ENCODE data around the gene FCN1. TPM values are rescaled to one million over a fixed set of nuclear protein-coding genes. Genes with fewer than 3 reads are reported as not detected.

FCN1 gene
- total and polyA plus RNA-seq, 2 of the 8 experiments (the other 6 are each of a cell fraction or from before 2014, with no cell fraction given): not detected

- POLR2A ChIA-PET (ENCODE audit: partially characterized antibody): no interaction called here
- no peak for DNase-seq (ENCODE audit: low read depth in 1 of 2, low spot score in 2 of 2)
These were observed 30.4 kb upstream of the FCN1 start for GRCh38 chr9:134948149-134948548.

More at GRCh38 chr9:134948149-134948548, 30.4 kb upstream of the FCN1 start:
- no peak overlapping the region for H3K23ac ChIP-seq (ENCODE audit: insufficient read length)
- no peaks in the 10 kb centered on the region; a peak in 1 of 7 replicates for H3K27me3 ChIP-seq (replicated peaks in 1 of 4; ENCODE audit: control insufficient read depth in 3 of 4, extremely low read depth in 1 of 4, insufficient read depth in 3 of 4, low read length in 3 of 4)
- H3K27ac ChIP-seq (ENCODE audit: low read depth, low read length): no peak overlapping the region
- no peak overlapping the region for H2AFZ ChIP-seq (ENCODE audit: low read length)
- H2BK12ac ChIP-seq (ENCODE audit: low read depth, low read length): 0 out of 2 replicates have a peak overlapping the region, but pooled peaks have one; percentile 50
- no peak overlapping the region for H3K14ac ChIP-seq (ENCODE audit: insufficient read length)
- H3K36me3 ChIP-seq (ENCODE audit: control insufficient read depth in 2 of 4, insufficient read depth in 4 of 4, low read length in 3 of 4): no peaks in the 10 kb centered on the region
- no peak overlapping the region for H4K8ac ChIP-seq (ENCODE audit: extremely low read depth, insufficient read depth, low read length)
- 90% methylated on average over 11 of the region's 11 CpGs; no CpG with 5 or more reads in 1 of the 2 experiments for WGBS, 2 experiments (ENCODE audit: extremely low coverage in 1 of 2, insufficient coverage in 1 of 2, insufficient read length in 1 of 2, insufficient replicate concordance in 2 of 2, low coverage in 1 of 2, low lambda C conversion rate in 2 of 2, missing lambda C conversion rate in 1 of 2)
- no peaks in the 10 kb centered on the region for H3K79me1 ChIP-seq (ENCODE audit: low read depth, low read length)
- no peak overlapping the region for H2BK15ac ChIP-seq (ENCODE audit: low read length)
- no peak overlapping the region for H3K4ac ChIP-seq (replicated peaks; ENCODE audit: insufficient read length, low read depth, low read length)
- CTCF ChIA-PET (ENCODE audit: partially characterized antibody): interaction anchor here (0.7 to 1.6 kb wide), 4 partner anchors 11 to 209 kb away, joined by 3 to 4 read pairs (median 3); no protein-coding TSS in a partner anchor
- H2BK20ac ChIP-seq (ENCODE audit: low read length): no peak overlapping the region
- H3K18ac ChIP-seq (ENCODE audit: extremely low read depth, low read length): no peak overlapping the region
- H2AK5ac ChIP-seq (ENCODE audit: low read depth, low read length): no peak overlapping the region
- H3K4me2 ChIP-seq (ENCODE audit: insufficient read depth in 1 of 2, low read depth in 2 of 2, low read length in 2 of 2): no peak overlapping the region
- H4K5ac ChIP-seq (ENCODE audit: insufficient read length, low read depth, low read length): no peak overlapping the region
- no peak overlapping the region for H2BK120ac ChIP-seq (replicated peaks; ENCODE audit: low read depth, low read length)
- H3K23me2 ChIP-seq (ENCODE audit: low read depth, low read length): peaks cover 6% of the 10 kb centered on the region; the same call in 1 of the 2 replicates
- no peaks in the 10 kb centered on the region; a peak in 1 of 4 replicates for H3K9me3 ChIP-seq (ENCODE audit: insufficient read depth in 2 of 2, low read depth in 1 of 2, low read length in 1 of 2)
- no peaks in the 10 kb centered on the region for H3K79me2 ChIP-seq (ENCODE audit: control insufficient read depth in 1 of 2, insufficient read depth in 2 of 2, low read length in 2 of 2)
- FAIRE-seq: no peak
- TF ChIP-seq SP2 (IDR thresholded peaks at IDR 0.05; ENCODE audit: low read length) (no peak), EP300 (IDR thresholded peaks at IDR 0.05; ENCODE audit: borderline replicate concordance in 1 of 2, low read depth in 2 of 2, low read length in 2 of 2) (no peak), USF2 (IDR thresholded peaks at IDR 0.05; ENCODE audit: low read length) (no peak), POLR2A (IDR thresholded peaks at IDR 0.05; ENCODE audit: control extremely low read depth in 1 of 2, low read depth in 2 of 2, low read length in 2 of 2) (no peak), MAFK (IDR thresholded peaks at IDR 0.05; ENCODE audit: low read depth, low read length) (no peak), POLR2AphosphoS5 (IDR thresholded peaks at IDR 0.05; ENCODE audit: low read depth, low read length) (no peak), CHD2 (IDR thresholded peaks at IDR 0.05; ENCODE audit: low read length) (no peak)
- no peak overlapping the region for H2BK5ac ChIP-seq (ENCODE audit: low read depth, low read length)
- H4K20me1 ChIP-seq (replicated peaks in 1 of 2; ENCODE audit: control insufficient read depth in 1 of 2, insufficient read depth in 2 of 2, low read length in 2 of 2): peaks cover 0 to 4% of the 10 kb centered on the region in 2 experiments
- H3K4me1 ChIP-seq (replicated peaks in 1 of 4; ENCODE audit: control insufficient read depth in 3 of 4, insufficient read depth in 4 of 4, low read length in 3 of 4): peaks cover 0 to 8% (median 3%) of the 10 kb centered on the region in 4 experiments; a peak in 3 of 7 replicates
- H3K56ac ChIP-seq (replicated peaks; ENCODE audit: insufficient read length, low read depth, low read length): no peak overlapping the region
- no peak overlapping the region for H4K91ac ChIP-seq (replicated peaks; ENCODE audit: insufficient read length, low read length)
- no peak overlapping the region for H3K9ac ChIP-seq (replicated peaks in 1 of 4; ENCODE audit: extremely low read depth in 1 of 4, low read depth in 3 of 4, low read length in 3 of 4)
- H3K4me3 ChIP-seq (ENCODE audit: extremely low read depth in 1 of 4, insufficient read depth in 2 of 4, low read depth in 3 of 4, low read length in 4 of 4): no peak overlapping the region

Data from H1 (cell line).